Activated CD4-positive, alpha-beta T cell treated with anti-CD3 and anti-CD28 coated beads, Interleukin-2, amount 50 U/mL, for 1 hour (primary cell): ENCODE measurements around the gene C19orf25.

Experiments
- DNase-seq: peaks from one replicate; pipeline ENCODE4 v3.0.0-alpha.2; 2020

The C19orf25 gene

GRCh38 chr19:1425902-1426301, 53.1 kb downstream of the C19orf25 start:
- no peak for DNase-seq

- DNase-seq: no peak
Measured at GRCh38 chr19:1425102-1425837, 53.7 kb downstream of the C19orf25 start.

DNA sequence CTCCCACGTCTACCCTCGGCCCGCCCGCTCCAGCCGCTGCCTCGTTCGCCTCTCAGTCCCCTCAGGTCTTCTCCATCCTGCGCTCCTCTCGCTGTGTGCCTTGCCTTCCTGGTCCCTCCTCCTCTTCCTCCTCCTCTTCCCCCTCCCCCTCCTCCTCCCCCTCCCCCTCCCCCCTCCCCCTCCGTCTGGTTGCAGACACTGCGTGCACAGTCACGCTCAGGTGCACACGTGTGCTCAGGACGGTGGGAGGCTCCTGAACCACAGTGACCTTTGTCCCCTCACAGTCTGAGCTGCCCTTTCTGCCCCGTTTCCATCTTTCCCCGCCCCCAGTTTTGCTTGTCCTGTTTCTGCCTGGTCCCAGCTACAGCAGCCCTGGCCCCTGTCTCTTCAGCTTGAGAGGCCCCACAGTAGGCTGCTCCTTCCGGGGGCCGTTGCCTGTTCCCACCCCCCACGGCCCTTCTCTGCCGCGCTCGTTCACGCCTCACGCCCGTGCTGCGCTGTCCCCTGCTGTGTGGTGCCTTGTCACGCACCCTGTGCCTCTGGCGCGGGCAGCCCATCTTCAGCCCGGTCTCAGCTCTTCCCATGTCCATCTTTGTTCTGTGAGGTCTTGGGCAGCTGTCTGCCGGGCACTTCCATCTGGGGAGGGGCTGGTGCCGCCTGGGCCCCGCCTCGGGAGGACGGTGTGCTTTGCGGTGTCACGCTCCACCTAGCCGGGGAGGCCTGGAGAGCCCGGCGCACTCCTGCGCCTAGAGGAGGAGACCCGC, 54.6 kb downstream of the C19orf25 start:
- DNase-seq: no peak

DNA sequence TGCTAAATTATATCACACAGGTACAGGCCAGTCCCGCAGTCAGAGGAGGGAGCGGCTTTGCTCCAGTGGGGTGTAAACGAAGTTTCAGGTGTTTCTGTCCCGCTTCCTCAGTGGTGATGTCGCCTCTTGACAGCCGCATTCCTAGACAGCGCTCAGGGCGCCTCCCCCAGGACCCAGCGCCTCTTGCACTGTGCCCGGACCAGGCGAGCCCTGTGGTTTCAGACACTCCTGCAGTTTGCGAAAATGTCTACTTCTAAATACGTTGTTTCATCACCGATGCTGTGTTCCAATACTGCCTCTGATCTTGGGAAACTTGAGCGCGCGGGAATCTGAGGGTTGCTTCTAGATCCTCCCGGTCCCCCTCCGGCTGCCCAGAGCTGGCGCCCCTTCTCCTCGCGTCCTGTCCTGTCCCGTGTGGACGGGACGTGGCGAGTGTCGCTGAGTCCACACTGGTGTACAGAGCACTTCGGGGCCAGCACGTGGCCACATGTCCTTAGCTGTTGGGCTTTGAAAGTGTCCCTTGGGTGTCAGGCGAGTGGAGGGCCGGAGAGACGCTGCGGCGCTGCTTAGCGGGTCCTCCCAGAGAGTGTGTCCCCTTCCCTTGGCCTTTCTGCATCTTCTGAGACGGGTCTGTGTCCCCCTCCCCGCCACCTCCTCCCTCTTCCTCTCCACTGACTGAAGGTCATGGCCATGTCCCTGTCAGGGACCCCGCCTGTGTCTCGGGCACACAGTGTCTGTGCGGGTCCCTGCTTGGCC, 55.4 kb downstream of the C19orf25 start:
- DNase-seq: no peak
